COR-L47 (cell line): ENCODE results near the gene SMIM29.
"Not testable (repeated sequence)": the region's sequence is repeated elsewhere in the genome, so short reads cannot be mapped to it uniquely, and the experiment has no call there.

Source experiments
- DNase-seq: peaks from one replicate; lab custom pipeline; 2025; lab: John Stamatoyannopoulos, UW

Gene SMIM29

GRCh38 chr6:34269132-34269531, 20.3 kb upstream of the SMIM29 start:
- DNase-seq = not testable (repeated sequence)

- no peak for DNase-seq
These were observed 18.9 kb upstream of the SMIM29 start for GRCh38 chr6:34267746-34268145.

GRCh38 chr6:34263484-34263883, 14.7 kb upstream of the SMIM29 start:
- not testable (repeated sequence) for DNase-seq

- DNase-seq = no peak
These were observed 11.9 kb upstream of the SMIM29 start for GRCh38 chr6:34260576-34261267.

GRCh38 chr6:34259529-34260069, 10.8 kb upstream of the SMIM29 start:
- DNase-seq = no peak

- not testable (repeated sequence) for DNase-seq
These were observed 3.6 kb upstream of the SMIM29 start for GRCh38 chr6:34252395-34252794.

- no peak for DNase-seq
These were observed 859 bp upstream of the SMIM29 start for GRCh38 chr6:34249469-34250261.

GRCh38 chr6:34248198-34248726, 544 bp downstream of the SMIM29 start:
- no peak for DNase-seq

GRCh38 chr6:34247481-34248197, 1.2 kb downstream of the SMIM29 start:
- no peak for DNase-seq

- DNase-seq = no peak
These were observed 2.0 kb downstream of the SMIM29 start for GRCh38 chr6:34246563-34247391.

- no peak for DNase-seq
These were observed 2.6 kb downstream of the SMIM29 start for GRCh38 chr6:34246249-34246562.

- DNase-seq = not testable (repeated sequence)
These were observed 3.1 kb downstream of the SMIM29 start for GRCh38 chr6:34245761-34246140.

- DNase-seq = not testable (repeated sequence)
These were observed 3.6 kb downstream of the SMIM29 start for GRCh38 chr6:34245032-34245760.

- DNase-seq = no peak
These were observed 4.6 kb downstream of the SMIM29 start for GRCh38 chr6:34243901-34244884.

- DNase-seq = no peak
These were observed 5.6 kb downstream of the SMIM29 start for GRCh38 chr6:34243131-34243771.

GRCh38 chr6:34242252-34243130, 6.3 kb downstream of the SMIM29 start:
- no peak for DNase-seq

GRCh38 chr6:34241351-34242215, 7.2 kb downstream of the SMIM29 start:
- no peak for DNase-seq
